Natural killer cell (primary cell): ENCODE results near the gene TGM6. TPM values are rescaled to one million over a fixed set of nuclear protein-coding genes. Genes with fewer than 3 reads are reported as not detected.

ENCODE experiments used
- ATAC-seq, 3 donors: fragments of 150-1000 bp in 2 of 3; fragments of 200-7000 bp in 1 of 3; cut with Tn5 transposase; 1 replicate in 1 of 3; 2 replicates in 2 of 3; pipeline ENCODE4 v1.10.0; 2021; ENCODE audit warnings: mild to moderate bottlenecking in 2 of 3, moderate library complexity in 2 of 3
- DNase-seq, 2 donors: peaks; one replicate each; pipeline versions ENCODE4 v3.0.0 to v3.0.0-alpha.2; 2013 to 2021; ENCODE audit warnings: mixed read lengths in 1 of 2
- H3K27ac ChIP-seq: one replicate; pipeline ENCODE4 v1.5.1; 2013; ENCODE audit warnings: mild to moderate bottlenecking, low read length
- H3K27me3 ChIP-seq: one replicate; pipeline ENCODE4 v1.6.1; 2013; ENCODE audit warnings: low read length; ENCODE audit not compliant: control insufficient read depth, insufficient read depth
- H3K36me3 ChIP-seq: one replicate; pipeline ENCODE4 v1.6.1; 2013; ENCODE audit warnings: low read length; ENCODE audit not compliant: control insufficient read depth, insufficient read depth
- H3K4me1 ChIP-seq: one replicate; pipeline ENCODE4 v1.6.1; 2013; ENCODE audit warnings: low read length; ENCODE audit not compliant: control insufficient read depth, insufficient read depth
- H3K4me3 ChIP-seq: one replicate; pipeline ENCODE4 v1.5.1; 2013; ENCODE audit warnings: low read length
- H3K9me3 ChIP-seq: one replicate; pipeline ENCODE4 v1.6.1; 2013; ENCODE audit warnings: low read length; ENCODE audit not compliant: control insufficient read depth, insufficient read depth
- H3K27ac Mint-ChIP-seq, 2 donors: one replicate each; pipeline ENCODE4 v1.8.0; 2022; ENCODE audit warnings: mild to moderate bottlenecking in 2 of 2, mixed read lengths in 2 of 2, moderate library complexity in 1 of 2
- H3K27me3 Mint-ChIP-seq, 2 donors: one replicate each; pipeline ENCODE4 v1.8.0; 2022; ENCODE audit warnings: low read depth in 2 of 2, mixed read lengths in 2 of 2
- H3K36me3 Mint-ChIP-seq: one replicate; pipeline ENCODE4 v1.8.0; 2022; ENCODE audit warnings: mixed read lengths
- H3K4me1 Mint-ChIP-seq, 2 donors: one replicate each; pipeline ENCODE4 v1.8.0; 2022; ENCODE audit warnings: mixed read lengths in 2 of 2
- H3K4me3 Mint-ChIP-seq: one replicate; pipeline ENCODE4 v1.8.0; 2022; ENCODE audit warnings: mild to moderate bottlenecking, moderate library complexity, mixed read lengths
- H3K9me3 Mint-ChIP-seq, 2 donors: one replicate each; pipeline ENCODE4 v1.8.0; 2022; ENCODE audit warnings: mixed read lengths in 2 of 2
- WGBS: methylation state at CpG from one replicate; pipeline ENCODE4 v1.1.7; 2013; ENCODE audit warnings: missing lambda C conversion rate; ENCODE audit not compliant: insufficient coverage; 5-methylcytosine and 5-hydroxymethylcytosine counted together
- intact Hi-C: fragments of 100-400 bp; cut with micrococcal nuclease; formaldehyde crosslinking; loops from one replicate; pipeline ENCODE4 v1.14.2; 2022
- total RNA-seq, 4 donors: library from RNA; stranded (reverse); fragments of 120-200 nt in 1 of 4; gene quantifications; one replicate each; pipeline versions ENCODE4 v1.2.3 to v1.2.4, GENCODE V29; 2013 to 2022
- TF ChIP-seq, protein P1 (sequence below): fragments of 200-600 bp; IDR thresholded peaks from one replicate; pipeline ENCODE4 v1.8.0; 2022; ENCODE audit warnings: antibody characterized with exemption

The TGM6 gene
- total RNA-seq, 3 donors from 2014 or later (not counting 1 experiment from before 2014, with no cell fraction given), result not detected

DNA sequence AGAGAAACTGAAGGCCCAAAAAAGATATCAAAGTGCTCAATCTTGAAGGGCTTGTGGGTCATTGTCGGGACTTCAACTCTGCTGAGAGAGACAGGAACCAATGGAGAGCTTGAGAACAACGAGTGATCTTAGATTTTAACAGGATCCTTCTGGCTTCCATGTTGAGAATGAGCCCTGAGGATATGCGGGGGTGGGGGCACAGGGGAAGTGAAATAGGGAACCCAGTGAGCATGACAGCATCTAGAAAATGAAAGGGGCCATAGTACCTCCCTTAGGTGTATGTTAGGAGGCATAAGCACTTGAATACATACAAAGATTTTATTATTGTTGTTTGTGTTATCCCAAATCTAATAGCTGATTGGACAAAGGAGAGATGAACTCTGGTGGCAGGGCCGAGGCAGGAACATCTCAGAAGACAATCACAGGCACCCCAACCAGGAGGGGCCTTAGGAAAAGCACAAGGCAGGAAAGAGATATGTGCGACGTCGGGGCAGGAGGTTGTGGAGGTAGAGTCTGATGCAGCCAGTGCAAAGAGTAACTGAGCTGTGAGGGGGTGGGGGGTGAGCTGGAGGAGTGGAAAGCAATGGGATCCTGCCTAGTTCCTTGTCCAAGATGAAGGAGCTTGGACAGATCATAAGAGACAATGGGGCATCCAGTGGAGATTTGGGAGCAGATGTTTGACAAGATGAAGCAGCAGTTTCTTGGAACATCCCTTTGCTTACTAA lies 10.4 kb downstream of the TGM6 start:
- WGBS, result 65% methylated on average over 7 of the region's 7 CpGs
- Histone ChIP-seq H3K27ac (no peak overlapping the region), H3K9me3 (peaks cover 17% of the 10 kb centered on the region), H3K27me3 (no peaks in the 10 kb centered on the region), H3K4me3 (no peak overlapping the region), H3K4me1 (no peaks in the 10 kb centered on the region), H3K36me3 (no peaks in the 10 kb centered on the region)
- ATAC-seq, result no peak
- intact Hi-C loops, result no loop called here
- no peaks in the 10 kb centered on the region for H3K4me1 Mint-ChIP-seq
- H3K9me3 Mint-ChIP-seq, result no peaks in the 10 kb centered on the region
- peaks cover 0 to 9% of the 10 kb centered on the region in 2 donors for H3K27me3 Mint-ChIP-seq
- no peaks in the 10 kb centered on the region for H3K36me3 Mint-ChIP-seq
- TF ChIP-seq, protein P1, sequence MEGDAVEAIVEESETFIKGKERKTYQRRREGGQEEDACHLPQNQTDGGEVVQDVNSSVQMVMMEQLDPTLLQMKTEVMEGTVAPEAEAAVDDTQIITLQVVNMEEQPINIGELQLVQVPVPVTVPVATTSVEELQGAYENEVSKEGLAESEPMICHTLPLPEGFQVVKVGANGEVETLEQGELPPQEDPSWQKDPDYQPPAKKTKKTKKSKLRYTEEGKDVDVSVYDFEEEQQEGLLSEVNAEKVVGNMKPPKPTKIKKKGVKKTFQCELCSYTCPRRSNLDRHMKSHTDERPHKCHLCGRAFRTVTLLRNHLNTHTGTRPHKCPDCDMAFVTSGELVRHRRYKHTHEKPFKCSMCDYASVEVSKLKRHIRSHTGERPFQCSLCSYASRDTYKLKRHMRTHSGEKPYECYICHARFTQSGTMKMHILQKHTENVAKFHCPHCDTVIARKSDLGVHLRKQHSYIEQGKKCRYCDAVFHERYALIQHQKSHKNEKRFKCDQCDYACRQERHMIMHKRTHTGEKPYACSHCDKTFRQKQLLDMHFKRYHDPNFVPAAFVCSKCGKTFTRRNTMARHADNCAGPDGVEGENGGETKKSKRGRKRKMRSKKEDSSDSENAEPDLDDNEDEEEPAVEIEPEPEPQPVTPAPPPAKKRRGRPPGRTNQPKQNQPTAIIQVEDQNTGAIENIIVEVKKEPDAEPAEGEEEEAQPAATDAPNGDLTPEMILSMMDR, result no peak
- DNase-seq, result no peak
- H3K27ac Mint-ChIP-seq, result no peak overlapping the region
- no peak overlapping the region for H3K4me3 Mint-ChIP-seq

DNA sequence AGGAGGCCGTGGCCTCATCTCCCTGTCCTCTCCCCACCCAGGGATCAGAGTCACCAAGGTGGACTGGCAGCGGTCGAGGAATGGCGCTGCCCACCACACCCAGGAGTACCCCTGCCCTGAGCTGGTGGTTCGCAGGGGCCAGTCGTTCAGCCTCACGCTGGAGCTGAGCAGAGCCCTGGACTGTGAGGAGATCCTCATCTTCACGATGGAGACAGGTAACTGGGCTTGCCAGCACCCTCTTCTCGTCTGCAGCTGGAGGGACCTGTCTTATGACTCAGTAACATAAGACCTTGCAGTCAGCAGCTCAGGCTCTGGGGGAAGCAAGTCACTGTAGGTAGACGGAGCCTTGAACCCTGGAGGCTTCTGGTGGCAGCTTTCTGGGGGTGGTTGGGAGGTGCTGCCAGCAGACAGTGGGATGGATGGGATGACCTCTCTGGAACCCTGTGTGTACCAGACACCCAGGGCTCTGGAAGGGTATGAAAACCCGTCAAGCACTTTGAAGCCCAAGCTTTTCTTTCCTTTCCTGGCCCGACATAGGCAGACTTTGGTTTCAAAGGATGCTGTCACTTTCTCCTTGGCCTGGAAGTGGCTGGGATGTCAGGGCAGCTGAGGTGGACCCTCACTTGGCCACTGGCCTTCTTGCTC lies 13.8 kb downstream of the TGM6 start:
- Mint-ChIP-seq H3K4me3 (no peak overlapping the region), H3K27ac (no peak overlapping the region), H3K4me1 (no peaks in the 10 kb centered on the region), H3K27me3 (peaks cover 6 to 8% of the 10 kb centered on the region in 2 donors), H3K9me3 (no peaks in the 10 kb centered on the region), H3K36me3 (no peaks in the 10 kb centered on the region)
- peaks cover 4% of the 10 kb centered on the region for H3K9me3 ChIP-seq
- H3K27me3 ChIP-seq, result no peaks in the 10 kb centered on the region
- H3K36me3 ChIP-seq, result no peaks in the 10 kb centered on the region
- 85% methylated on average over 12 of the region's 12 CpGs for WGBS
- no peak overlapping the region for H3K4me3 ChIP-seq
- ATAC-seq, result no peak
- intact Hi-C loops, result no loop called here
- no peaks in the 10 kb centered on the region for H3K4me1 ChIP-seq
- TF ChIP-seq, protein P1, result no peak
- no peak overlapping the region for H3K27ac ChIP-seq
- DNase-seq, result no peak

DNA sequence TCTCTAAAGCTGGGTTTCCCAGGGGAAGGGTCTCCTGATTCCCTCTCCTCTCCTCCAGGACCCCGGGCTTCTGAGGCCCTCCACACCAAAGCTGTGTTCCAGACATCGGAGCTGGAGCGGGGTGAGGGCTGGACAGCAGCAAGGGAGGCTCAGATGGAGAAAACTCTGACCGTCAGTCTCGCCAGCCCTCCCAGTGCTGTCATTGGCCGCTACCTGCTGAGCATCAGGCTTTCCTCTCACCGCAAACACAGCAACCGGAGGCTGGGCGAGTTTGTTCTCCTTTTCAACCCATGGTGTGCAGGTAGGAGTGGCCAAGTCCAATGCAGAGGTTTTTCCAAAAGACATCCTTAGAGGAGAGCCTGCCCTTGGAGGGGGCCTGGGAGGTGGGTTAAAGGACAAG lies 14.4 kb downstream of the TGM6 start:
- Mint-ChIP-seq H3K9me3 (no peaks in the 10 kb centered on the region), H3K36me3 (no peaks in the 10 kb centered on the region), H3K27ac (no peak overlapping the region), H3K4me1 (no peaks in the 10 kb centered on the region), H3K27me3 (peaks cover 3 to 8% of the 10 kb centered on the region in 2 donors), H3K4me3 (no peak overlapping the region)
- Histone ChIP-seq H3K27me3 (no peaks in the 10 kb centered on the region), H3K4me3 (no peak overlapping the region), H3K36me3 (no peaks in the 10 kb centered on the region), H3K27ac (no peak overlapping the region), H3K9me3 (peaks cover 4% of the 10 kb centered on the region), H3K4me1 (no peaks in the 10 kb centered on the region)
- ATAC-seq (no peak), DNase-seq (no peak)
- WGBS, result 76% methylated on average over 9 of the region's 9 CpGs
- TF ChIP-seq, protein P1, result no peak
- intact Hi-C loops, result no loop called here
